Measurements from ENCODE around the gene SMDT1. TPM values are rescaled to one million over a fixed set of nuclear protein-coding genes. Genes with fewer than 3 reads are reported as not detected.
"Not testable (repeated sequence)": the region's sequence is repeated elsewhere in the genome, so short reads cannot be mapped to it uniquely, and the experiment has no call there.

Gene SMDT1
- total RNA-seq, 1 experiment from 2014 or later, result 8.6 TPM

DNA sequence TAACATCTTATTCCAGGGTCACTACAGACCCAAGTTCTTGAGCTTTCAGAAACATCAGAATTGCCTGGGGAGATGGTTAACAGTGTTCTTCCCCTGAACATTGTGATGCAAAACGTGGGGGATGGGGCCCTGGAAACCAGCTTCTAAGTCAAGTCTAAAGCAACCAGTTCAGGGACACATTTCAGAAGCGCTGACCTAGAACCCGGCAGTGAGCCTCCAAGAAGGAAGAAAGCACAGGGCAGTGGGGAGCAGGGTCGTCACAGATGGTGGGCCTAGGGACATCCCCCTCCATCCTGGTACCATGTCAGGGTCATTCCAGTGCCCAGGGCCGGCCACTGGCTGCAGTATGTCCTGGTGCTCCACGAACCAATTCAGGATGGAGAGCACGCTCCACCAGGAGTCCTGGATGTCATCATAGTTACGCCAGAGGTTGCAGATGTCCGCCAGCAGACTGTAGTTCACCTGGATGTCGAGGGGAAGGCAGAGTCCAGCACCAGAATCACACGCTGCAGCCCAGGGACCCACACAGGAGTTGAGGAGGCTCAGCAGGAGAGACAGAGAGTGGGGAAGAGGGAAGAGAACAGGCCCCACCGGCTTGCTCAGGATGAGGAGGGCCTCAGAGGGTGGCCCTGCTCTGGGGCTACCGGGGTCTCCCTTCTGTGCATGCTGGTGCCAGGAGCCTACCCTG lies 13.9 kb upstream of the SMDT1 start:
- no peak overlapping the region for H3K27ac ChIP-seq
- peaks cover 8% of the 10 kb centered on the region for H3K4me1 ChIP-seq (replicated peaks)
- no peaks in the 10 kb centered on the region for H3K27me3 ChIP-seq (replicated peaks)
- peak in 1 of 2 experiments; percentile 31 for DNase-seq (ENCODE audit: low read depth in 1 of 2, low spot score in 2 of 2)
- H3K36me3 ChIP-seq, result peaks cover 38% of the 10 kb centered on the region
- no peak overlapping the region for H3K4me3 ChIP-seq
- no peaks in the 10 kb centered on the region for H3K9me3 ChIP-seq (replicated peaks)

DNA sequence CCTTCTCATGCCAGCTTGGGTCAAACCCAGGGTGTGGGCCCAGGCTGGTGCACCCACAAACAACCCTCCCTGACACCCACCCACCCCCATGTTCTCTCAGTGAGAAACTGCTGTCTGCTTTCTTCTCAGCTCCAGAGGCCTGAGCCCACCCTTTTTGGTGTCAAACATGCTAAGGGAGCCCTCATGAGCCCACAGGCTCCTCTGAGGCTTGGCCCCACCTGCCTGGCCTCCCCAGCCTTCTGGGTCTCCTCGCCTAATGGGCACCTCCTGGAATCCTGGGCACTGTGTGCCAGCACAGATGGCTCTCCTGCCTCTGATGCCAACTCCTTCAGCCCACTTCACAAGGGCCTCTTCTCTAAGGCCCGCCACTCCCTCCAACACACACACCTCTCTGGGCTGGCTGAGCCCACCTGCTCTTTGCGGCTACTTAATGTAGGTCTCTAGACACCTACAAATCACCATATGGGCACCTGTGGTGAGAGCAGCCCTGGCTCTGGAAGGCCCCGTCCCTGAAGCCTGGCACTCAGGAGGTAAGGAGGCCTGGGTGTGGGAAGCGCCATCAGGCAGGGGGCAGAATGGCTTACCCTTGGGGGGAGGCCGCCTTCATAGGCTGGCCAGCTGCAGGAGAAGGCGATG lies 13.3 kb upstream of the SMDT1 start:
- Histone ChIP-seq H3K4me3 (no peak overlapping the region), H3K27ac (no peak overlapping the region), H3K9me3 (replicated peaks) (no peaks in the 10 kb centered on the region), H3K36me3 (peaks cover 33% of the 10 kb centered on the region), H3K4me1 (replicated peaks) (peaks cover 13% of the 10 kb centered on the region), H3K27me3 (replicated peaks) (no peaks in the 10 kb centered on the region)
- DNase-seq (ENCODE audit: low read depth in 1 of 2, low spot score in 2 of 2), result no peak

DNA sequence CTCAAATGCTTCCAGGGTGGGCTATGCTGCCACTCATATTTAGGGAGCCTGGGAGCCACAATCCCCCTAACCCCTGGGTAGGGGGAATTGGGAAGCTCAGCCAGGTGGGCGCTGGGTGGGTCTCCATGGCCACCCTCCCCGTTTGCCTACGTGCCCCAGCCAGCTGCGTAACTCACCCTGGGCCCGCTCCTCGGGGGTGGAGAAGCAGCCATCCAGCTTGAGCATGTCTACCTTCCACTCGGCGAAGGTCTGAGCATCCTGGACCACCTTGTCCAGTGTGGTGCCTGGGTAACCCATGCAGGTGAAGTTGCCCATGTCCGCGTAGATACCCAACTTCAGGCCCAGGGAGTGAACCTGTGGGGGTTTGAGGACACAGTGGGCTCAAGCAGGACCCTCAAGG lies 12.6 kb upstream of the SMDT1 start:
- H3K27me3 ChIP-seq (replicated peaks), result no peaks in the 10 kb centered on the region
- H3K27ac ChIP-seq, result no peak overlapping the region
- peaks cover 16% of the 10 kb centered on the region for H3K4me1 ChIP-seq (replicated peaks)
- H3K4me3 ChIP-seq, result no peak overlapping the region
- H3K9me3 ChIP-seq (replicated peaks), result no peaks in the 10 kb centered on the region
- DNase-seq (ENCODE audit: low read depth in 1 of 2, low spot score in 2 of 2), result no peak
- H3K36me3 ChIP-seq, result peaks cover 29% of the 10 kb centered on the region

DNA sequence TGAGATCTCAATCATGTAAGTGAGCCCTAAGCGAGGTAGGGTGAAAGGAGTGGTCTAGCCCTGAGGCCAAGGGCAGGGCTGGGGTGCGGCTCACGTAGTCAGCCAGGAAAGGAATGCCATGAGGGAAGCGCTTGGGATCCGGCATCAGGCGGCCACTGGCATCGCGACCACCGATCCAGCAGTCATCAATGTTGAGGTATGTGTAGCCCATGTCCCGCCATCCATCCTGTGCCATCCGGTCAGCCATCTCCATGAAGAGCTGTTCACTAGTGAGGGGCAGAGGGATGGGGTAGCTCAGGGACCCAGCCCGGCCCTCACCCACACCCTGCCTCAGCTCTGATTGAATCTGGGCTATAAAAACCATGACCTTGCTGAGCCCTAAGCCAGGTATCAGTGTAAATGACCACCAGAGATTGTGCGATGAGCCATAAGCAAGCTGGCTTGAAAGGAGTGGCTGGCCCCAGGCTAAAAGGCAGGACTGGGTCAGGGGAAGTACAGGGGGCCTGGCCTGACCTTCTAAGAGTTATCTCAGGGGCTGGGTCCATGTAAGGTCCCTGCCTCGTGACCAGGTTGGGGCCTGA lies 11.7 kb upstream of the SMDT1 start:
- Histone ChIP-seq H3K36me3 (peaks cover 24% of the 10 kb centered on the region), H3K4me1 (replicated peaks) (peaks cover 16% of the 10 kb centered on the region), H3K9me3 (replicated peaks) (no peaks in the 10 kb centered on the region), H3K4me3 (no peak overlapping the region), H3K27ac (no peak overlapping the region), H3K27me3 (replicated peaks) (no peaks in the 10 kb centered on the region)
- no peak for DNase-seq (ENCODE audit: low read depth in 1 of 2, low spot score in 2 of 2)

DNA sequence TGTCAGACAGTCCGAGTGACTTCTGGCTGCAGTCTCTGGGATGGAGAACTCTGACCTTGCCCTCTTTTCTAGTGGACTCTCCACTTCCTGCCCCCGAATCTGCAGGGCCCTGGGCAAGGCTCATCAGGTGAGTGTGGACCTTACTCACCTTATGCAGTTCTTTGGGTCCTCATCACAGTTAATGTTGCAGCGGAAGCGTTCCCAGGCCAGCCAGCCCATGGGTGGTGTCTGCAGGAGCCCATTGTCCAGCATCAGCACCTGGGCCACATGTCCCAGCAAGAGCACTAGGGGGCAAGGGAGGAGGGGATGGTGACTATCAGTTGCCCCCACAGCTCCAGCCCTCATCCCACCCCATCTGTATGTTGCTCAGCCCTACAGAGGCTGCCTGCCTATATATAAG lies 11.2 kb upstream of the SMDT1 start:
- H3K27ac ChIP-seq, result no peak overlapping the region
- no peak for DNase-seq (ENCODE audit: low read depth in 1 of 2, low spot score in 2 of 2)
- H3K4me1 ChIP-seq (replicated peaks), result peaks cover 16% of the 10 kb centered on the region
- H3K9me3 ChIP-seq (replicated peaks), result no peaks in the 10 kb centered on the region
- H3K4me3 ChIP-seq, result no peak overlapping the region
- no peaks in the 10 kb centered on the region for H3K27me3 ChIP-seq (replicated peaks)
- H3K36me3 ChIP-seq, result peaks cover 24% of the 10 kb centered on the region

DNA sequence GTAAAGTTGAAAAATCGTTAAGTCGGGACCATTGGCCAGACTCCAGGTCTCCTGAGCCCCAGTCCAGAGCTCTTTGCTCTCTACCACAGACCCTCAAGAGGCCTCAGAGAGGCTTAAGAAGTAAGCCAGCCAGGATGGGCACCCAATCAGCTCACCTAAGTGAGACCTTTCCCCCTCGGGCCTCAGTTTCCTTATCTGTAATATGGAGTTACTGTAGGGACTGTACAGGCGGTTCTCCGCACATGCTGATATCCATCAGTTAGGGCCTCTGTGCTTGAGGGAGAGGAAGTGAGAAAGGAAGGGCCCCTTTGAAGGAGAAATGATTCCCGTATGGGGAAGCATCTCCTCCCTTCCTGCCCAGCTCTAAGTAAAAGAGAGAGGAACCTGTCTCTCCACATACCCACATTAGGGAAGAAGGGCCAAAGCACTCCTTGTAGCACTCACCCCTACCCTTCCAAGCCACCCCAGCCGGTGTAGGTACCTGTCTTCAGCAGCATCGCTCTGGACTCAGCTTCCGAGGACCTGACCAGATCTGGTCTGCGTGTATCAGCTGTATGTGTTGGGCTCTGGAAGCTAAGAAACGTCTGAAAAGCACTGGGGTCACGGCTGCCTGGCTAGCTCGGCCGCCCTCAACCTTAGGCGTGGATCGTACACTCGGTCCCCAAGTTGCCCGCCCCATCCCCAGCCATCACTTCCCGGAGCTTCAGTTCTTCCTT lies 9.5 kb upstream of the SMDT1 start:
- no peak for DNase-seq (ENCODE audit: low read depth in 1 of 2, low spot score in 2 of 2)
- peaks cover 24% of the 10 kb centered on the region for H3K36me3 ChIP-seq
- H3K4me1 ChIP-seq (replicated peaks), result peaks cover 32% of the 10 kb centered on the region
- no peaks in the 10 kb centered on the region for H3K27me3 ChIP-seq (replicated peaks)
- H3K9me3 ChIP-seq (replicated peaks), result no peaks in the 10 kb centered on the region
- peak overlapping the region; percentile 33 for H3K27ac ChIP-seq
- H3K4me3 ChIP-seq, result peak overlapping the region; percentile 53

DNA sequence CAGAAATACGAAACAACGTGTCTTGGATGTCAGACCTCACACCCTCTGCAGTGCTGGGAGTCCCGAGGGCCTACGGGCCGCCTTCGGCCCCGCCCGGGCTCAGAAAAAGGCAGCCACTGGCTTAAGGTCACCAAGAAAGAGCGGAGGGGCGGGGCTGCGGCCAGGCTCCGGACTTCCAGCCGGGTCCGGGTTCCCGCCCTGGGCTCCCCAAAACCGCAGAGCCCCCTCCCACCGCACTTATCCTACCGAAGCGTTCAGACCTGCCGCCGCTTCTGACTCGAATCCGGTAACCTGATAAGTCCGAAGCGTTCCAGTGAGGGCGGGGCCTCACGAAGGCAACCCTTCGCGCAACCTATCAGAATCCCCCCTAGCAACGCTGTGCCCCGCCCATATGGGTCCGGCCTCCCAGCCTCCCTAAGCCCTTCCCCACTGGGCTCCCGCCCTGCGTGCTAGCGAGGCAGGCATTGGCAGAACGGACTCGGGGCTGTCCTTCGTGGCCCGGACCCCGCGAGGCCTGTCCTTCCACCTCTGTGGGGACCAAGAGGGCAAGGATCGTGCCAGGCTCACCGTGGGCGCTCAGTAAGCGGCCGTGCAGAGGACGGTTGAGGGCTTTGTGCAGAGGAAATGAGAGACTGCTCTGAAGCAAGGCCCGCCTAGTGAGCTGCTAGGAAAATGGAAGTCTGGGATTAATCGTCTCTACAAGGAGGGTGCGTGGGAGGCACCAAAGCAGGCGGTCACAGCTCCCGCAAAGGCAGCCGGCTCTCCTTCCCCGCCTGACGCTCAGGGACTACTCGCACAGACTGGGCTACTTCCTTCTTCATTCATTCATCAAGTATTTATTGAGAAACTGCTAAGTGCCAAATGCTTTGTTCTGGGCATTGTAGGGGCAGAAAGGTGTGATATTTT lies 8.7 kb upstream of the SMDT1 start, which contains the start of gene NAGA:
Gene NAGA, minus strand, starts transcription at position 296 of the 906 bp plus-strand sequence. CDS start 515 bp downstream, outside the sequence.
- Histone ChIP-seq H3K4me3 (peak within 1 kb of the TSS; percentile 53), H3K27ac (peak within 1 kb of the TSS; percentile 33), H3K36me3 (peaks cover 20% of the 10 kb centered on the region), H3K9me3 (replicated peaks) (no peaks in the 10 kb centered on the region), H3K27me3 (replicated peaks) (no peaks in the 10 kb centered on the region), H3K4me1 (replicated peaks) (peaks cover 35% of the 10 kb centered on the region)
- peak; percentile 94 to 97 for DNase-seq (ENCODE audit: low read depth in 1 of 2, low spot score in 2 of 2)

DNA sequence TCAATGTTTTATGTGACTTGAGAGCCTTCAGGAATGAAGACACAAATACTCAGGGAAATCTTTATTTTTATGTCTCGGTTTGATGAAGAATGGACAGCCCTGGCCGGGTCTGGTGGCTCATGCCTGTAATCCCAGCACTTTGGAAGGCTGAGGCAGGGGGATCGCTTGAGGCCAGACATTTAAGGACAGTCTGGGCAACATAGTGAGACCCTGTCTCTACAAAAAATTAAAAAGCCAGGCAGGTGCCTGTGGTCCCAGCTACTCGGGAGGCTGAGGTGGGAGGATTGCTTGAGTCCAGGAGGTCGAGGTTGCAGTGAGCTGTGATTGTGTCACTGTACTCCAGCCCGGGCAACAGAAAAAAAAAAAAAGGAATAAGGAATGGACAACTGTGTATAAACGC lies 8.0 kb upstream of the SMDT1 start:
- H3K9me3 ChIP-seq (replicated peaks); DNase-seq (ENCODE audit: low read depth in 1 of 2, low spot score in 2 of 2); H3K27me3 ChIP-seq (replicated peaks); H3K4me3 ChIP-seq: not testable (repeated sequence)
- Histone ChIP-seq H3K27ac (0 out of 2 replicates have a peak overlapping the region, but pooled peaks have one; percentile 33), H3K36me3 (peaks cover 20% of the 10 kb centered on the region), H3K4me1 (replicated peaks) (peaks cover 35% of the 10 kb centered on the region)

DNA sequence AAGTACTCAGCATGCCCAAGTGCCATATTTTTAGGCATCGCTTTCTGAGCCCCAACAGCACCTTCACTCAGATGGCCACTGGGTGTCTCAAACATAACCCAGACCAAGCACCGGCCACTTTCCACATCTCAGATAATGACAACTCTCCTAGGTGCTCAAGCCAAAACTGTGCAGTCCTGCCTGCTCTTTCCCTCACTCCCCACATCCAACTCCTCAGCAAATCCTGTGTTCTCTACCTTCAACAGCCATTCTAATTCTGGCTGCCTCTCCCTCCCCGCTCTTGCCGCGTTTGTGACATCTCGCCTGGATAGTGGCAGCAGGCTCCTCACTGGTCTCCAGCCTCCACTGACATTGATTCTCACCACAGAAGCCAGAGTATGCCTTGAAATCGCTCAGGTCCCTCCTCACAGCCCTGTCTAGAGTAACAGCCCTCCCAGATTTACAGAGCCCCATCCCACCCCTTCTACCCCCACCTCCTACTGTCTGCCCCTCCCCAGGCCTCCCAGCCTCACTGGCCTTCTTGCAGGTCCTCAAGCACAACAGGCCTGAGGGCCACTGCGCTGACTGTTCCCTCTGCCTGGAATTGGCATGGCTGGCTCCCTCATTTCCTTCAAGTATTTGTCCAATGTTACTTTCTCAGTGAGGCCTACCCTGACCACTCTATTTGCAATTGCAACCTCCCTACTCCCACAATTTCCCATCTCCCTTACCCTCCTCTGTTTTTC lies 6.7 kb upstream of the SMDT1 start:
- H3K4me3 ChIP-seq, result no peak overlapping the region
- H3K9me3 ChIP-seq (replicated peaks), result no peaks in the 10 kb centered on the region
- peaks cover 35% of the 10 kb centered on the region for H3K4me1 ChIP-seq (replicated peaks)
- H3K27ac ChIP-seq, result no peak overlapping the region
- H3K36me3 ChIP-seq, result peaks cover 15% of the 10 kb centered on the region
- no peak for DNase-seq (ENCODE audit: low read depth in 1 of 2, low spot score in 2 of 2)
- no peaks in the 10 kb centered on the region for H3K27me3 ChIP-seq (replicated peaks)

DNA sequence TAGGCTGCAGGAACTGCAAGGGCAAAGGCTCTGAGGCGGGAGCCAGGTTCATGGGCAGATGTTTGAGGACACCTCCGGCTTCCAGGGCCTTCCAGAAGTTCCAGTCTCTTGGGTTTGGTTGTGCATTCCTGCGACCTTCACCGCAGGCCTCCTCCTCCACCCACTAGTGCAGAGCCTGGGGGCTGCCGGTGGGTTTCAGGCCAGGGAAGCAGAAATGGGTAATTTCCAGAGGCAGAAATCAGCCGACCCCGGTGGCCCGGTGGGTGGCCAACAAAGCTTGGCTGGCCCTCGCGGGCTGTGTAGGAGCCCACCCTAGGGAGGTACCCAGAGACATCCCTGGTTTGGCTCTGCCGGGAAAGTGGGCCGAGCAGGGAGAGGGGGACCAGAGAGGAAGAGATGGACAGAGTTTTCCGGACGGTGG lies 5.9 kb upstream of the SMDT1 start:
- H3K27ac ChIP-seq, result peak overlapping the region; percentile 88

DNA sequence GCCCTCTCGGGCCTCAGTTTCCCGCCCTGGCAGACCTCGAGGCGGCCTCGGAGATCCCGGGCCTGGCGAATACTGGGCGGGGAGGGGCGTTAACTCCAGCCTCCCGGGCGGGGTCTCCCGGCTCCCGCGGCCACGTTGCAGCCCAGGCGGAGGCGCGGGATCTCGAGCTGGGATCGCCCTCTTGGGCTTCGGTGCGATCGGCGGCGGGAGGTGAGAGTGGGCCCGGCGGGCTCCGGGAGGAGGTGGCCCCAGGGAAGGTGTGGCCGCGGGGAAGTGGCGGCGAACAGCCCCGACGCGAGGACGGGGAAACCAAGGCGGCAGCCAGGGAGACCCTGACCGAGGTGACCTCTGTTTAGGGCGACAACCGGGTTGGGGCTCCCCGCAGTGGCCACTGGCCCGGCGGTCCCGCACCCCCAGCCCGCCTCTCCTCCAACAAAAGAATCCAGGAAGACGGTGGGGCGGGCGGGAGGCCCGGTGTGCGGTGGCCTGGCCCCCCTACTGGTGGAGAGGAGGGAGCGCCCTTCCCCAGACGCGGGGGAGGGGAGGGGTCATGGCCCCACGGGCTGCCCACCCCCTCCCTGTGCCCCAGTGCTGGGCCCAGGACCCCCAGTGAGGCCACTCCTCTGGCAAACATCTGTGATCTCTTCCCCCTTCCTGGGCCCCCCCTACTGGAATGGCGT lies 5.2 kb upstream of the SMDT1 start, which contains the start of gene PHETA2:
Gene PHETA2, plus strand, starts transcription at position 117 of the 680 bp plus-strand sequence. CDS start 3,046 bp downstream, outside the sequence.
- Histone ChIP-seq H3K36me3 (peaks cover 14% of the 10 kb centered on the region), H3K4me1 (replicated peaks) (peaks cover 41% of the 10 kb centered on the region), H3K27me3 (replicated peaks) (no peaks in the 10 kb centered on the region), H3K4me3 (peak within 1 kb of the TSS; percentile 57), H3K9me3 (replicated peaks) (no peaks in the 10 kb centered on the region), H3K27ac (peak within 1 kb of the TSS; percentile 88)
- DNase-seq (ENCODE audit: low read depth in 1 of 2, low spot score in 2 of 2), result peak; percentile 65 to 76

More for the DNA sequence above, 5.9 kb upstream of the SMDT1 start:
- peaks cover 14% of the 10 kb centered on the region for H3K36me3 ChIP-seq
- no peak for DNase-seq (ENCODE audit: low read depth in 1 of 2, low spot score in 2 of 2)
- peaks cover 35% of the 10 kb centered on the region for H3K4me1 ChIP-seq (replicated peaks)
- no peaks in the 10 kb centered on the region for H3K9me3 ChIP-seq (replicated peaks)
- H3K4me3 ChIP-seq, result peak overlapping the region; percentile 57
- H3K27me3 ChIP-seq (replicated peaks), result no peaks in the 10 kb centered on the region

All from SJSA1 (cell line).